ENCODE measurements around the gene MAGEF1.

DNA sequence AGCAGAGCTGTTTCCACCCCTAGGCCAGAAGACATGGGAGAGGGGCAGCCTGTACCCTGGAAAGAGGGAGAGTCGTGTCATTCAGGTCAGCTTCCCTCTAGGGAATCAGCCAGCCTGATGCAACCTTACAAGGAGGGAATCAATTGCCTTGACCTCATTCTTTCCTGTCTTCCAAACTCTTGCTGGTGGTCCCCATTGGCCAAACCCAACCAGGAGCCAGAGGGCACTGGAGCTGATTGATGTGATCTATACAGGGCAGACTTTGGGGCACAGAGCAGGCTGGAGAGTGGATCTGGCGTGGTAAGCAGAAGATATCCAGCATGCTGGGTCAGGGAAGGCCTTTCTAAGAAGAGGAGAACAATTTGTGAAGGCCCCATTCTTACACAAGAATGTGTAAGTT, 19.1 kb upstream of the MAGEF1 start:
- TF ChIP-seq ZNF274 (IDR thresholded peaks at IDR 0.05; ENCODE audit: insufficient read depth, insufficient read length), result no peak
- no peak for TF ChIP-seq SUPT20H (IDR thresholded peaks at IDR 0.05; ENCODE audit: borderline replicate concordance, control insufficient read depth, low read depth, low read length)
- TF ChIP-seq, protein P1, sequence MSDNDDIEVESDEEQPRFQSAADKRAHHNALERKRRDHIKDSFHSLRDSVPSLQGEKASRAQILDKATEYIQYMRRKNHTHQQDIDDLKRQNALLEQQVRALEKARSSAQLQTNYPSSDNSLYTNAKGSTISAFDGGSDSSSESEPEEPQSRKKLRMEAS (IDR thresholded peaks at IDR 0.05; ENCODE audit: low read depth, low read length), result no peak
- TF ChIP-seq, protein P2, sequence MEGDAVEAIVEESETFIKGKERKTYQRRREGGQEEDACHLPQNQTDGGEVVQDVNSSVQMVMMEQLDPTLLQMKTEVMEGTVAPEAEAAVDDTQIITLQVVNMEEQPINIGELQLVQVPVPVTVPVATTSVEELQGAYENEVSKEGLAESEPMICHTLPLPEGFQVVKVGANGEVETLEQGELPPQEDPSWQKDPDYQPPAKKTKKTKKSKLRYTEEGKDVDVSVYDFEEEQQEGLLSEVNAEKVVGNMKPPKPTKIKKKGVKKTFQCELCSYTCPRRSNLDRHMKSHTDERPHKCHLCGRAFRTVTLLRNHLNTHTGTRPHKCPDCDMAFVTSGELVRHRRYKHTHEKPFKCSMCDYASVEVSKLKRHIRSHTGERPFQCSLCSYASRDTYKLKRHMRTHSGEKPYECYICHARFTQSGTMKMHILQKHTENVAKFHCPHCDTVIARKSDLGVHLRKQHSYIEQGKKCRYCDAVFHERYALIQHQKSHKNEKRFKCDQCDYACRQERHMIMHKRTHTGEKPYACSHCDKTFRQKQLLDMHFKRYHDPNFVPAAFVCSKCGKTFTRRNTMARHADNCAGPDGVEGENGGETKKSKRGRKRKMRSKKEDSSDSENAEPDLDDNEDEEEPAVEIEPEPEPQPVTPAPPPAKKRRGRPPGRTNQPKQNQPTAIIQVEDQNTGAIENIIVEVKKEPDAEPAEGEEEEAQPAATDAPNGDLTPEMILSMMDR (IDR thresholded peaks at IDR 0.05 in 2 of 3, conservative IDR thresholded peaks at IDR 0.05 in 1 of 3; ENCODE audit: control insufficient read depth in 2 of 3, extremely low read depth in 1 of 3, insufficient read depth in 1 of 3, low read depth in 3 of 3, low read length in 3 of 3), result no peak

Data from GM12878 (cell line).